HFF-Myc (cell line): Measurements from ENCODE around the gene ZCCHC13.

Experiments
- DNase-seq: peaks from one replicate; pipeline ENCODE4 v3.0.0-alpha.2; 2011; ENCODE audit warnings: low read depth; ENCODE audit errors: extremely low read depth
- H3K4me3 ChIP-seq: replicated peaks from 2 replicates; pipeline ENCODE4 v1.5.1; 2011; ENCODE audit warnings: low read depth, mild to moderate bottlenecking, control low read depth, low read length
- CTCF ChIP-seq: IDR thresholded peaks from 2 replicates; pipeline ENCODE4 v1.5.1; 2012; ENCODE audit warnings: mild to moderate bottlenecking, low read depth, low read length, control low read depth; ENCODE audit errors: missing control alignments

Gene ZCCHC13

GRCh38 chrX:74277320-74277719 lies 26.7 kb upstream of the ZCCHC13 start:
- TF ChIP-seq CTCF, result no peak

GRCh38 chrX:74277846-74278245 lies 26.1 kb upstream of the ZCCHC13 start:
- DNase-seq, result no peak

More at GRCh38 chrX:74277320-74277719, 26.7 kb upstream of the ZCCHC13 start:
- no peak overlapping the region for H3K4me3 ChIP-seq
- no peak for DNase-seq

GRCh38 chrX:74280759-74281158 lies 23.2 kb upstream of the ZCCHC13 start:
- no peak overlapping the region for H3K4me3 ChIP-seq
- TF ChIP-seq CTCF, result no peak
- DNase-seq, result no peak

More at GRCh38 chrX:74277846-74278245, 26.1 kb upstream of the ZCCHC13 start:
- H3K4me3 ChIP-seq, result no peak overlapping the region
- no peak for TF ChIP-seq CTCF

- no peak overlapping the region for H3K4me3 ChIP-seq
- no peak for TF ChIP-seq CTCF
- no peak for DNase-seq
These were observed 19.5 kb upstream of the ZCCHC13 start for GRCh38 chrX:74284391-74284952.

GRCh38 chrX:74286950-74287740 lies 16.8 kb upstream of the ZCCHC13 start:
- H3K4me3 ChIP-seq, result no peak overlapping the region
- no peak for DNase-seq
- no peak for TF ChIP-seq CTCF

GRCh38 chrX:74291577-74291963 lies 12.4 kb upstream of the ZCCHC13 start:
- no peak for TF ChIP-seq CTCF
- DNase-seq, result no peak
- peak overlapping the region; percentile 72 for H3K4me3 ChIP-seq
